ENCODE measurements around the gene KIF5C.

KIF5C gene

DNA sequence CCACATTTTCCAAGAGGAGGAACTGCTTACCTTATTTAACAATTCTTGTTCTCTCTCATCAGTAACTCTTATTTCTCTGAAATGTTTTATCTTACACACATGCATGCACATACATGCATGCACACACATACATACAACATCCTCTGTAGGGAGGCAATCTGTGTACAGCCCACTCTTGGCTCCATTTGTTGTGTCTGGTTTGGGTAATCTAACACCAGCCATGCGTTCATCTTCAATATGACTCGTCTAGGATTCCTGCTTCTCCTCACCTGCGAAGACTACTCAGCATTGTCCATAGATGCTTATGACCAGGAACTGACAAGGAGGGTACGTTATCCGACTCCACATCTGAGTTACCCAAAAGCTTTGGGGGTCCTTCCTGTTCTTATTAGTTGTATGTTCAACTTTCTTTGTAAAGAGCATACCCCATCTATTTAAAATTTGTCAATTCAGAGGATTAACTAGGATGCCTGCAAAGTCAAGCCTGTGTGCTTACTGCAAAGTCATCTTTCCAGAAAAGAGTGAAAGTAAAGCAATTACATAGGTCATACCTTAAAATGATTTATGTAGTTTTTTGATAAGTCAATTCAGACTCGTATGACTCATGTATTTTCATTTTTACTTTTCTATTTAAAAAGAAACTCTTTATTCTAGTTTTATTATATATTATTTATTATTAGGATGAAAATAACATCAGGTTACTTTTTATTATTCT is 181.7 kb downstream of the KIF5C start:
- no peak for DNase-seq

DNA sequence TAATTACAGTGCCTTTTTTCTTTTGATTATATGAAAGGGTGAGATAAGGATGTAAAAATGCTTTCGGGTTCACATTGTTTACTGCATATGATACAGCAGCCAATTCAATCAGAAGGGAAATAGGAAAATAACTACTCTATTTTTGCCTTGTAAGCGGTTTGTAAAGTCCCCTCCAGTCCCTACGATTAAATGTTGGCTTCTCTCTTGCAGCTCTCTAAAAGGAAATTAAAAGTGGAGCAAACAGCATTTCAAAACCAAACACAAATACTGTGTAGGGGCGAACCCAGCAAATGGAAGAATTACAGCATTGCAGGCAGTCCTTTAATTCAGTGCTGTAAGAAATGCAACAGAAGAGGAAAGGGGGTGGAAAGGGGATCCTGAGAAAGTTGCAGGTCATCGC is 182.4 kb downstream of the KIF5C start:
- no peak for DNase-seq

GRCh38 chr2:149058936-149059335 is 183.9 kb downstream of the KIF5C start:
- no peak for DNase-seq

- DNase-seq = no peak
Observed at GRCh38 chr2:149059822-149060221, 184.8 kb downstream of the KIF5C start.

DNA sequence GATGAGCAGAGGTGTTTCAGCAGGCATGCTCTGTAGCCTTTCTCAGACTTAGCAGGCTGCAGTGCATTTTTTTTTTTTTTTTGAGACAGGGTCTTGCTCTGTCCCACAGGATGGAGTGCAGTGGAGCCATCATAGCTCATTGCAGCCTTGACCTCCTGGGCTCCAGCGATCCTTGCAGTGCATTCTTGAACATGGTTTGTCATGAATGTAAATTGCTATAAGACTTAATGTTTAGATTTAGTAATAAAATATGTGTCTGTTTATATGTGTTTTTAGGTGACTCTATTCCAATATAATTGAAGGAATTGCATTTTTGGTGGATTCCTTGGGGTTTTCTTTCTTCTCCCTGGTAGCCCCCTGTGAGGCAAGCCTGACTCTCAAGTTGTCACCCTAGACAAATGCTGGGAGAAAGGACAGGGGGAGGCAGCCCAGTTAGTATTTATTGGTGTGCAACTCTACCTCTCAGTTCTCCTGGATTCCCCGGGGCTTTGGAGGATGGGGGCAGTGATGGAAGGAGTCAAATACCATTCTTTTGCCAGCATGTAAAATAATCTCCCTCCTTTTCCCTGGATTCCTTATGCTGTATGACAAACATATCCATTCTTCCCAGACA is 186.2 kb downstream of the KIF5C start:
- DNase-seq = no peak

- DNase-seq = no peak
Observed at GRCh38 chr2:149062531-149062930, 187.5 kb downstream of the KIF5C start.

DNA sequence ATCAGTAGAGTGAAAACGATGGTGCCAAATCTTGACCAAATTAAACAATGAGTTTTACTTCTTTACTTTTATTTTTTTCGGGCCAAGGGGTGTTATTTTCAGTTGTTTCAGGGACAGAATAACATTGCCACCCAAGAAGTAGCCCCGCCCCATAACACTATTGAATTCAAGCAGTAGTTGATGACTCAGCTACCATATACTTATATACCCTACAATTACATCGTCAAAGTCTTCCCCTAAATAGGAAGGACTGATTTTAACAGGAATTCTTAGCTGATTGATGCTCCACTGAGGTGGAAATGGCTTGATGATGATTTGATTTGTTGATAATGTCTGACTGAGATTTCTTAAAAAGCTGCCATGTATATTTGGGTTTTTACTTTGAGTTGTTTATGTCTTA is 188.2 kb downstream of the KIF5C start:
- DNase-seq = no peak

- DNase-seq = no peak
Observed at GRCh38 chr2:149064365-149064841, 189.4 kb downstream of the KIF5C start.

GRCh38 chr2:149064856-149065630 is 190.0 kb downstream of the KIF5C start:
- no peak for DNase-seq

DNA sequence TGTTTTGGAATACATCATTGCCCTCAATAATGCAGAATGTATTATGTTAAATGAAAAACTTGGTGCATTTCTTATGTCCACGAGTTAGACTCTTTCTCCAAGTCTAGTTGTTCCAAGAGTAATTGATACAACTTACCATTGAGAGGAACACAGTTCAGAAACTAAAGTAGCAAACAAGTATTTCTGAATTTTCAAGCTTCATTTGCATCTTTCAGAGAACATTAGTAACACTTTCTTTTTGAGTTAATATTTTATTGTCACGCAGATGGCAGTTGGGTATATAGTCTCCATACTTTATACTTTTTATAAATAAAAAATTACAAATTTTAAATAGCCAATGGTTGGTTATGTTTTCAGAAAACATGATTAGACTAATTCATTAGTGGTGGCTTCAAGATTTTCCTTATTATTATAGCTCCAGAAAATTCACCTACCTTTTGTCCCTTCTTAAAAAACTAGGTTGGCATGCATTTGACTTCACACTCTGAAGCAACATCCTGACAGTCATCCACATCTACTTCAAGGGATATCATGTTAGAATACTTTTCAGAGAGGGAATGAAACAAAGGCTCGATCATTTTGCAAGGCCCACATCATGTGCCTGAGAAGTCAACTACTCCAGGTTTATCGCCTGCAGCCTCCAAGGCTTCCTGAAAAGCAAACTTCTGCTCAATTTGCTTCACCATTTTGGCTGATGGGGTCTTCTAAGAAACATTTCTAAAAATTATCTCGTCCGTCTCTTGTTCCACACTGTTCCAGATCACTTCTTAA is 193.4 kb downstream of the KIF5C start:
- DNase-seq = no peak

GRCh38 chr2:149068996-149069888 is 194.2 kb downstream of the KIF5C start:
- DNase-seq = no peak

GRCh38 chr2:149070681-149071320 is 195.8 kb downstream of the KIF5C start:
- DNase-seq = no peak

DNA sequence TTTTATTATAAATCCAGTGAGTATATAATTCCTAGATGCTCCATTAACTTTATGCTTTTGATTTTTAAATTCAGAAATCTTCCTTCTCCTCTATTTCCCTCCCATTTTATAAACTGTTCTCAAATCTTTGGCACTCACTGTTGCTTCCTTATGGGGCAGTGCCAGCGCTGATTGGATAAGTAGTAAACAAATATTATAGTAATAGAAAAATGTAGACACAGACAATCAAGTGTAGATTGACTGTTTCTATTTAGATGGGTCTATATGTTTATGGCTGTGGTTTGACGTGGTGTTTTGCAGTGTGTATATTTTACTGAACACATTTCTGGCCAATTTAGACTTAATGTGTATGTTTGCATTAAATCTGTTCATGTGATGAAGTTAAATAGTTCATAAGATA is 200.1 kb downstream of the KIF5C start:
- no peak for DNase-seq

DNA sequence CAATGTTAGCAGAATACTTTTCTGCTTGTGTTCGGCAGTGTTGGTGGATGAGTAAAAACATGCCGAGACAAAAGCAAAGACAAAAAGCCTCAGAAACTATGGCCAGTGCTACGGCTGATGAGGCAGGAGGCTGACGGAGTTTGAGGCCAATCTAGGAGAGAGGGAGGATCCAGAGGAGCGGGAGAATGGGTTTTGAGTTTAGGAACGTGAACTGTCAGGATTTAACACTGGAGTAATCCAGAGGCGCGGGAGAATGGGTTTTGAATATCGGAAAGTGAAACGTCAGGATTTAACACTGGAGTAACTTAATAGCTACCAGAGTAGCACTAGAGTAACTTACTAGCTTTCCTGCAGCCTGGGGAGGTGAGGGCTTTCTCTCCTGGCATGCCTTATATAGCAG is 200.8 kb downstream of the KIF5C start:
- DNase-seq = no peak
